Lower leg skin (tissue), 4 donors: Measurements from ENCODE around the gene FSD2. TPM values are rescaled to one million over a fixed set of nuclear protein-coding genes. Genes with fewer than 3 reads are reported as not detected.
"Not testable (repeated sequence)": the region's sequence is repeated elsewhere in the genome, so short reads cannot be mapped to it uniquely, and the experiment has no call there.

Source experiments
- DNase-seq, 2 donors: peaks; one replicate each; pipeline ENCODE4 v3.0.0-alpha.2; 2019; ENCODE audit warnings: low spot score in 2 of 2
- H3K4me3 ChIP-seq: fragments of 200-600 bp; sonication (generic); 2 replicates; pipeline ENCODE4 v1.5.1; 2017; ENCODE audit warnings: mild to moderate bottlenecking, low read depth; ENCODE audit not compliant: poor library complexity, severe bottlenecking
- CTCF ChIP-seq, 3 donors: fragments of 450-650 bp; IDR thresholded peaks; one replicate each; pipeline ENCODE4 v1.5.1; 2016; ENCODE audit warnings: antibody characterized with exemption in 3 of 3, mild to moderate bottlenecking in 3 of 3, moderate library complexity in 2 of 3
- POLR2A ChIP-seq, 2 donors: fragments of 450-650 bp; IDR thresholded peaks; one replicate each; pipeline ENCODE4 v1.6.1; 2016 to 2017; ENCODE audit warnings: antibody characterized with exemption in 2 of 2, mild to moderate bottlenecking in 1 of 2, moderate library complexity in 1 of 2
- WGBS, 2 donors: methylation state at CpG; one replicate each; pipeline ENCODE4 v1.1.5; 2018; 5-methylcytosine and 5-hydroxymethylcytosine counted together
- intact Hi-C: fragments of 100-400 bp; cut with DNase I; formaldehyde crosslinking; loops from one replicate; pipeline ENCODE4 v1.15.0; 2023; ENCODE audit warnings: low total_unique reads
- total RNA-seq, 4 donors: library from RNA; depleted of rRNA; stranded (reverse); fragments of >200 nt; gene quantifications; one replicate each; pipeline ENCODE4 v1.1.0, GENCODE V29; 2016

Gene FSD2
- total RNA-seq, 4 donors from 2014 or later = 0.19 TPM; not detected in 3

DNA sequence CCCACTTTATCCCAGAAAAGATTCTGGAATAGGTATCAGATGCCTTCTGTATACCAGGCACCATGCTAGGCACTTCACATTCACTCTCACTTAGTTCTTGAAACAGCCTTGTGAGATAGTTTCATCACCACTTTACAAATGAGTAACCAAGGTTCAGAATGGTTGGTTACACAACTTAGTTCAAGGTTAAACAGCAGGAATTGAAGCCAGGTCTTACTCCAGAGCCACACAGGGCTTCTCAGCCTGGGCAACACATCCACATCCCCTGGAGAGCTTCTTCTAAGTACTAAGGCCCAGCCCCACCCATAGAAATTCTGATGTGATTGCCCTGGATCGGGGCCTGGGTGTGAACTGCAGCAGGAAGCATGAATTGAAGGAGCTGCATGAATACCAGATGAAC, 22.2 kb upstream of the FSD2 start:
- H3K4me3 ChIP-seq = no peak overlapping the region
- intact Hi-C loops = no loop called here
- DNase-seq = no peak
- 58 to 71% methylated on average over 1 of the region's 1 CpG for WGBS, 2 donors
- TF ChIP-seq CTCF (IDR thresholded peaks at IDR 0.05) = no peak
- no peak for TF ChIP-seq POLR2A (IDR thresholded peaks at IDR 0.05)

GRCh38 chr15:82823049-82823448, 17.2 kb upstream of the FSD2 start:
- TF ChIP-seq CTCF (IDR thresholded peaks at IDR 0.05) (no peak), POLR2A (IDR thresholded peaks at IDR 0.05) (no peak)
- WGBS, 2 donors = 79 to 83% methylated on average over 5 of the region's 5 CpGs
- DNase-seq = no peak
- H3K4me3 ChIP-seq = no peak overlapping the region
- intact Hi-C loops = no loop called here

GRCh38 chr15:82821851-82822250, 16.0 kb upstream of the FSD2 start:
- intact Hi-C loops, DNase-seq: not testable (repeated sequence)

GRCh38 chr15:82821396-82821795, 15.5 kb upstream of the FSD2 start:
- WGBS, 2 donors = 80 to 82% methylated on average over 3 of the region's 3 CpGs
- H3K4me3 ChIP-seq, DNase-seq, intact Hi-C loops: not testable (repeated sequence)

More at GRCh38 chr15:82821851-82822250, 16.0 kb upstream of the FSD2 start:
- not testable (repeated sequence) for H3K4me3 ChIP-seq

DNA sequence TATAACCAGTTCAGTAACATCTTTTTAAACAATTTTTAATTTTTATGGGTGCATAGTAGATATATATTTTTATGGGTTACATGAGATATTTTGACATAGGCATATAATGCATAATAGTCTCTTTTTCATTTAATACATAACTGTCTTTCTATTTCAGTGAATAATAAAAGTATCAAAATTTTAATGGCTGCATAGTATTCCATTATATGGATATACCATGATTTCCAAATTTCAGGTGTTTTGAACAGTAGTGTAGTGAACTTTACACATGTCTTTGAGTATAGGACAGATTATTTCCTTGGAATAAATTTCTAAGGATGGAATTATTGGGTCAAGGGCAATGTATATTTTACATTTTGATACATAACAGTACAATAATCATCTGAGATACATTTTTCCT, 14.3 kb upstream of the FSD2 start:
- no peak for DNase-seq
- intact Hi-C loops = no loop called here
- no peak overlapping the region for H3K4me3 ChIP-seq
- TF ChIP-seq POLR2A (IDR thresholded peaks at IDR 0.05) (no peak), CTCF (IDR thresholded peaks at IDR 0.05) (no peak)

DNA sequence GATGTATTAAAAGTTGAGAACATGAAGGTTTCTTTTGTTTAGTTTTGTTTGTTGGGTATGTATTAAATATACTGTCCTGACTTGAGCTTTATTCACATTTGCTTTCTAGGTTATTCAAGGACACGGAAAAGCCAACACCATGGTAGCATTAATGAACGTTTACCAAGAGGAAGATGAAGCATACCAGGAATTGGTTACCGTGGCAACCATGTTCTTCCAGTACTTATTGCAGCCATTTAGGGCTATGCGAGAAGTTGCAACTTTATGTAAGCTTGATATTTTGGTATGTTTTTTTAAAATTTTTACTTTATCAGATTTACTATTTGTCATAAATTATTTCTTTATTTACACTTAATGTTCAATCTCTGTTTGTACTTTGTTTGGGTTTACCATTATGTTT, 7.1 kb upstream of the FSD2 start:
- 81 to 83% methylated on average over 4 of the region's 4 CpGs for WGBS, 2 donors
- H3K4me3 ChIP-seq = no peak overlapping the region
- DNase-seq = no peak
- intact Hi-C loops = no loop called here
- TF ChIP-seq POLR2A (IDR thresholded peaks at IDR 0.05) = no peak
- no peak for TF ChIP-seq CTCF (IDR thresholded peaks at IDR 0.05)

- peak overlapping the region; percentile 85 for H3K4me3 ChIP-seq
- no peak for DNase-seq
- 1 to 2% methylated on average over 6 of the region's 6 CpGs for WGBS, 2 donors
- intact Hi-C loops = no loop called here
- TF ChIP-seq POLR2A (IDR thresholded peaks at IDR 0.05) (no peak), CTCF (IDR thresholded peaks at IDR 0.05) (no peak)
These were observed 5.1 kb upstream of the FSD2 start for GRCh38 chr15:82810890-82811426.
